HG03565 (cell line): Measurements from ENCODE around the gene POLD4.

ENCODE experiments used
- ATAC-seq: cut with Tn5 transposase; IDR thresholded peaks from one replicate; pipeline ENCODE4 v1.9.1; 2021; ENCODE audit warnings: mild to moderate bottlenecking, moderate library complexity; ENCODE audit not compliant: unreplicated experiment

The POLD4 gene

GRCh38 chr11:67389477-67389876 is 36.1 kb upstream of the POLD4 start:
- no peak for ATAC-seq

- ATAC-seq = no peak
These were observed 34.2 kb upstream of the POLD4 start for GRCh38 chr11:67387518-67387917.

- ATAC-seq = no peak
These were observed 33.7 kb upstream of the POLD4 start for GRCh38 chr11:67387069-67387468.

GRCh38 chr11:67384851-67385366 is 31.6 kb upstream of the POLD4 start:
- no peak for ATAC-seq

- ATAC-seq = no peak
These were observed 29.2 kb upstream of the POLD4 start for GRCh38 chr11:67382276-67383136.

- no peak for ATAC-seq
These were observed 28.1 kb upstream of the POLD4 start for GRCh38 chr11:67381244-67381972.

GRCh38 chr11:67379061-67380058 is 26.0 kb upstream of the POLD4 start:
- ATAC-seq = no peak

GRCh38 chr11:67378544-67378943 is 25.2 kb upstream of the POLD4 start:
- no peak for ATAC-seq

- no peak for ATAC-seq
These were observed 23.8 kb upstream of the POLD4 start for GRCh38 chr11:67376873-67377808.

GRCh38 chr11:67376063-67376820 is 22.9 kb upstream of the POLD4 start:
- ATAC-seq = no peak

- ATAC-seq = no peak
These were observed 22.1 kb upstream of the POLD4 start for GRCh38 chr11:67375320-67376055.

- ATAC-seq = no peak
These were observed 21.4 kb upstream of the POLD4 start for GRCh38 chr11:67374571-67375281.

GRCh38 chr11:67373648-67374570 is 20.6 kb upstream of the POLD4 start:
- no peak for ATAC-seq

GRCh38 chr11:67372993-67373647 is 19.8 kb upstream of the POLD4 start, which contains the start of gene CLCF1:
CLCF1 (minus strand) TSS chr11:67373598; CDS start chr11:67373539, 59 bp downstream.
- no peak for ATAC-seq

- no peak for ATAC-seq
These were observed 19.1 kb upstream of the POLD4 start for GRCh38 chr11:67372321-67372992.
